HL-60 (cell line): ENCODE results near the gene NENF.

Experiments used
- CTCF ChIP-seq: IDR thresholded peaks from one replicate; pipeline ENCODE4 v1.5.1; 2011; ENCODE audit warnings: low read length, control low read depth, inconsistent platforms; ENCODE audit not compliant: insufficient read depth
- GABPA ChIP-seq: IDR thresholded peaks from 2 replicates; pipeline ENCODE4 v1.6.1; 2012; ENCODE audit warnings: low read depth
- POLR2AphosphoS5 ChIP-seq: IDR thresholded peaks from 2 replicates; pipeline ENCODE4 v1.6.1; 2012; ENCODE audit warnings: low read depth
- REST ChIP-seq: IDR thresholded peaks from 2 replicates; pipeline ENCODE4 v1.6.1; 2012; ENCODE audit warnings: low read depth; ENCODE audit not compliant: insufficient replicate concordance
- SPI1 ChIP-seq: IDR thresholded peaks from 2 replicates; pipeline ENCODE4 v1.6.1; 2012; ENCODE audit warnings: low read depth, mild to moderate bottlenecking, borderline replicate concordance

GRCh38 chr1:212431644-212432043 lies 1.1 kb upstream of the NENF start:
- TF ChIP-seq CTCF = no peak
- TF ChIP-seq POLR2AphosphoS5 = no peak
- TF ChIP-seq REST = no peak
- TF ChIP-seq GABPA = no peak
- TF ChIP-seq SPI1 = no peak
